CD4-positive, alpha-beta T cell treated with Interleukin-10 for 1 hour (primary cell): Measurements from ENCODE around the gene DYTN.
"Not testable (repeated sequence)": the region's sequence is repeated elsewhere in the genome, so short reads cannot be mapped to it uniquely, and the experiment has no call there.

Source experiments
- DNase-seq: peaks from one replicate; pipeline ENCODE4 v3.0.0-alpha.2; 2020

Gene DYTN

GRCh38 chr2:206718296-206718695 is at the start of gene DYTN:
TSS of gene DYTN (minus strand) at chr2:206718396. CDS start at chr2:206718279, 117 bp downstream.
- no peak for DNase-seq

GRCh38 chr2:206766057-206766930 is 48.1 kb upstream of the DYTN start:
- no peak for DNase-seq

- peak; percentile 92 for DNase-seq
Observed at GRCh38 chr2:206765242-206766056, 47.3 kb upstream of the DYTN start, which contains the start of the genes FASTKD2 and MDH1B. TSS of gene FASTKD2 (plus strand) at chr2:206765606. CDS start at chr2:206766694, 1,088 bp downstream. TSS of gene MDH1B (minus strand) at chr2:206765328. CDS start at chr2:206765271, 57 bp downstream.

- no peak for DNase-seq
Observed at GRCh38 chr2:206764673-206765241, 46.6 kb upstream of the DYTN start.

GRCh38 chr2:206756816-206757215 is 38.6 kb upstream of the DYTN start:
- DNase-seq: no peak

GRCh38 chr2:206740800-206741199 is 22.6 kb upstream of the DYTN start:
- DNase-seq: no peak

- DNase-seq: no peak
Observed at GRCh38 chr2:206739271-206739670, 21.1 kb upstream of the DYTN start.

GRCh38 chr2:206736935-206737334 is 18.7 kb upstream of the DYTN start:
- DNase-seq: no peak

- DNase-seq: no peak
Observed at GRCh38 chr2:206733341-206733740, 15.1 kb upstream of the DYTN start.

- no peak for DNase-seq
Observed at GRCh38 chr2:206728277-206729199, 10.3 kb upstream of the DYTN start.

- no peak for DNase-seq
Observed at GRCh38 chr2:206727287-206727686, 9.1 kb upstream of the DYTN start.

GRCh38 chr2:206723288-206723687 is 5.1 kb upstream of the DYTN start:
- DNase-seq: no peak

- DNase-seq: no peak
Observed at GRCh38 chr2:206721256-206721920, 3.2 kb upstream of the DYTN start.

- DNase-seq: no peak
Observed at GRCh38 chr2:206716623-206717022, 1.6 kb downstream of the DYTN start.

GRCh38 chr2:206715183-206715582 is 3.0 kb downstream of the DYTN start:
- not testable (repeated sequence) for DNase-seq

- no peak for DNase-seq
Observed at GRCh38 chr2:206713746-206714145, 4.5 kb downstream of the DYTN start.

- no peak for DNase-seq
Observed at GRCh38 chr2:206708286-206708685, 9.9 kb downstream of the DYTN start.

- no peak for DNase-seq
Observed at GRCh38 chr2:206707164-206707701, 11.0 kb downstream of the DYTN start.

GRCh38 chr2:206701952-206702605 is 16.1 kb downstream of the DYTN start:
- DNase-seq: no peak

GRCh38 chr2:206700156-206700555 is 18.0 kb downstream of the DYTN start:
- no peak for DNase-seq

- no peak for DNase-seq
Observed at GRCh38 chr2:206698811-206699210, 19.4 kb downstream of the DYTN start.
